Gastroesophageal sphincter (tissue), 4 donors: ENCODE data around the gene SGCD. TPM values are rescaled to one million over a fixed set of nuclear protein-coding genes. Genes with fewer than 3 reads are reported as not detected.

Source experiments
- ATAC-seq: fragments of 150-250 bp; one replicate; pipeline ENCODE4 v1.9.1; 2016; ENCODE audit warnings: mild to moderate bottlenecking, moderate library complexity
- H3K27ac ChIP-seq, 4 donors: fragments of 200-600 bp; sonication (generic) in 3 of 4; 1 replicate in 3 of 4; 2 replicates in 1 of 4; pipeline ENCODE4 v1.5.1; 2016 to 2019
- H3K27me3 ChIP-seq: fragments of 200-600 bp; sonication (generic); one replicate; pipeline ENCODE4 v1.5.1; 2019
- H3K36me3 ChIP-seq, 2 donors: fragments of 200-600 bp; sonication (generic); one replicate each; pipeline ENCODE4 v1.5.1; 2019; ENCODE audit warnings: control low read depth in 1 of 2
- H3K4me1 ChIP-seq, 3 donors: fragments of 200-600 bp; sonication (generic); 1 replicate in 2 of 3; 2 replicates in 1 of 3; pipeline ENCODE4 v1.5.1; 2016 to 2019; ENCODE audit warnings: control low read depth in 2 of 3
- H3K4me3 ChIP-seq, 2 donors: fragments of 200-600 bp; sonication (generic); one replicate each; pipeline ENCODE4 v1.5.1; 2019; ENCODE audit warnings: mild to moderate bottlenecking in 1 of 2, moderate library complexity in 1 of 2
- H3K9me3 ChIP-seq, 3 donors: fragments of 200-600 bp; sonication (generic); one replicate each; pipeline ENCODE4 v1.5.1; 2017 to 2019; ENCODE audit warnings: control low read depth in 2 of 3
- CTCF ChIP-seq, 4 experiments: fragments of 200-600 bp in 2 of 4; fragments of 450-650 bp in 2 of 4; sonication (generic) in 1 of 4; IDR thresholded peaks; one replicate each; pipeline ENCODE4 v1.5.1; 2017 to 2019; ENCODE audit warnings: antibody characterized with exemption in 4 of 4, mild to moderate bottlenecking in 2 of 4, moderate library complexity in 2 of 4
- EP300 ChIP-seq: sonication (generic); formaldehyde crosslinking; IDR thresholded peaks from one replicate; pipeline ENCODE4 v1.6.1; 2017; ENCODE audit warnings: antibody characterized with exemption, mild to moderate bottlenecking
- POLR2A ChIP-seq, 2 donors: fragments of 450-650 bp; IDR thresholded peaks; one replicate each; pipeline ENCODE4 v1.6.1; 2017; ENCODE audit warnings: antibody characterized with exemption in 2 of 2, mild to moderate bottlenecking in 2 of 2, moderate library complexity in 1 of 2
- POLR2AphosphoS5 ChIP-seq: sonication (generic); formaldehyde crosslinking; IDR thresholded peaks from one replicate; pipeline ENCODE4 v1.6.1; 2017; ENCODE audit warnings: antibody characterized with exemption
- WGBS, 2 donors: methylation state at CpG; one replicate each; pipeline ENCODE4 v1.1.5; 2018; ENCODE audit warnings: low coverage in 1 of 2; 5-methylcytosine and 5-hydroxymethylcytosine counted together
- total RNA-seq, 4 donors: library from RNA; depleted of rRNA; stranded (reverse); fragments of >200 nt; gene quantifications; one replicate each; pipeline ENCODE4 v1.1.0, GENCODE V29; 2016

Gene SGCD
- total RNA-seq, 4 donors from 2014 or later, result 8.8 to 61.3 (median 33.7) TPM

- ATAC-seq, result no peak
- Histone ChIP-seq H3K27ac (no peak overlapping the region), H3K36me3 (peaks cover 0 to 14% of the 10 kb centered on the region in 2 donors), H3K9me3 (no peaks in the 10 kb centered on the region), H3K4me3 (no peak overlapping the region), H3K27me3 (no peaks in the 10 kb centered on the region), H3K4me1 (no peaks in the 10 kb centered on the region)
- TF ChIP-seq POLR2AphosphoS5 (no peak), POLR2A (IDR thresholded peaks at IDR 0.05) (no peak), EP300 (no peak), CTCF (IDR thresholded peaks at IDR 0.05) (no peak)
- 71 to 94% methylated on average over 5 to 6 of the region's 6 CpGs for WGBS, 2 donors
Measured at GRCh38 chr5:156764176-156764971, 437.4 kb downstream of the SGCD start.

- H3K4me1 ChIP-seq, result no peaks in the 10 kb centered on the region
- no peak overlapping the region for H3K27ac ChIP-seq
- no peaks in the 10 kb centered on the region for H3K27me3 ChIP-seq
- 69 to 79% methylated on average over 2 of the region's 2 CpGs for WGBS, 2 donors
- no peaks in the 10 kb centered on the region for H3K36me3 ChIP-seq
- H3K4me3 ChIP-seq, result no peak overlapping the region
- no peaks in the 10 kb centered on the region for H3K9me3 ChIP-seq
- TF ChIP-seq POLR2A (IDR thresholded peaks at IDR 0.05) (no peak), POLR2AphosphoS5 (no peak)
- ATAC-seq, result no peak
Measured at GRCh38 chr5:156774273-156774672, 447.3 kb downstream of the SGCD start.

- H3K4me1 ChIP-seq, result no peaks in the 10 kb centered on the region
- 80% methylated on average over 1 of the region's 1 CpG; no CpG with 5 or more reads in 1 of the 2 donors for WGBS, 2 donors
- no peak overlapping the region for H3K4me3 ChIP-seq
- no peaks in the 10 kb centered on the region for H3K9me3 ChIP-seq
- TF ChIP-seq POLR2AphosphoS5 (no peak), EP300 (no peak), POLR2A (IDR thresholded peaks at IDR 0.05) (no peak)
- H3K27me3 ChIP-seq, result no peaks in the 10 kb centered on the region
- no peak for ATAC-seq
- H3K27ac ChIP-seq, result no peak overlapping the region
- H3K36me3 ChIP-seq, result no peaks in the 10 kb centered on the region
Measured at GRCh38 chr5:156778139-156778706, 451.3 kb downstream of the SGCD start.

GRCh38 chr5:156778752-156779151, 451.8 kb downstream of the SGCD start:
- Histone ChIP-seq H3K27ac (no peak overlapping the region), H3K27me3 (no peaks in the 10 kb centered on the region), H3K4me3 (no peak overlapping the region), H3K9me3 (no peaks in the 10 kb centered on the region), H3K4me1 (no peaks in the 10 kb centered on the region), H3K36me3 (no peaks in the 10 kb centered on the region)
- 90 to 100% methylated on average over 1 to 2 of the region's 2 CpGs for WGBS, 2 donors
- no peak for TF ChIP-seq CTCF (IDR thresholded peaks at IDR 0.05)
- no peak for TF ChIP-seq EP300
- no peak for TF ChIP-seq POLR2A (IDR thresholded peaks at IDR 0.05)
- no peak for TF ChIP-seq POLR2AphosphoS5
- no peak for ATAC-seq

- no peak overlapping the region for H3K27ac ChIP-seq
- no peaks in the 10 kb centered on the region for H3K9me3 ChIP-seq
- H3K27me3 ChIP-seq, result no peaks in the 10 kb centered on the region
- 67 to 77% methylated on average over 3 of the region's 4 CpGs for WGBS, 2 donors
- TF ChIP-seq POLR2A (IDR thresholded peaks at IDR 0.05), result no peak
- TF ChIP-seq EP300, result no peak
- no peak for TF ChIP-seq POLR2AphosphoS5
- TF ChIP-seq CTCF (IDR thresholded peaks at IDR 0.05), result no peak
- no peaks in the 10 kb centered on the region for H3K36me3 ChIP-seq
- ATAC-seq, result no peak
- no peaks in the 10 kb centered on the region for H3K4me1 ChIP-seq
- H3K4me3 ChIP-seq, result no peak overlapping the region
Measured at GRCh38 chr5:156779436-156779835, 452.5 kb downstream of the SGCD start.

- Histone ChIP-seq H3K27me3 (no peaks in the 10 kb centered on the region), H3K27ac (no peak overlapping the region), H3K36me3 (no peaks in the 10 kb centered on the region), H3K4me1 (no peaks in the 10 kb centered on the region), H3K4me3 (no peak overlapping the region), H3K9me3 (peaks cover 0 to 7% (median 0%) of the 10 kb centered on the region in 3 donors)
- 92% methylated on average over 5 of the region's 5 CpGs; no CpG with 5 or more reads in 1 of the 2 donors for WGBS, 2 donors
- no peak for TF ChIP-seq POLR2AphosphoS5
- no peak for TF ChIP-seq CTCF (IDR thresholded peaks at IDR 0.05)
- TF ChIP-seq EP300, result no peak
- no peak for TF ChIP-seq POLR2A (IDR thresholded peaks at IDR 0.05)
- ATAC-seq, result no peak
Measured at GRCh38 chr5:156783092-156783491, 456.1 kb downstream of the SGCD start.
